H1 (cell line): Measurements from ENCODE around the gene PLCB1. TPM values are rescaled to one million over a fixed set of nuclear protein-coding genes. Genes with fewer than 3 reads are reported as not detected.

Experiments
- NRF1 ChIP-seq: IDR thresholded peaks from 2 replicates; pipeline ENCODE4 v1.6.1; 2011; ENCODE audit warnings: mild to moderate bottlenecking, low read depth, low read length, improper control_type of control experiment
- RXRA ChIP-seq: IDR thresholded peaks from 2 replicates; pipeline ENCODE4 v1.6.1; 2011; ENCODE audit warnings: low read depth, mild to moderate bottlenecking, low read length, moderate library complexity; ENCODE audit not compliant: insufficient read depth
- SP4 ChIP-seq: IDR thresholded peaks from 2 replicates; pipeline ENCODE4 v1.6.1; 2012; ENCODE audit warnings: low read length, inconsistent platforms
- polyA plus RNA-seq, 7 experiments: library from polyadenylated mRNA; depleted of rRNA in 3 of 7; stranded (reverse) in 5 of 7; unstranded in 2 of 7; fragments of >200 nt in 5 of 7; fragments of 200-250 nt in 2 of 7; gene quantifications; 1 replicate in 5 of 7; 2 replicates in 1 of 7; 4 replicates in 1 of 7; pipeline versions ENCODE4 v1.2.1 to v1.2.3, GENCODE V29; 2011 to 2013; ENCODE audit warnings: missing spikeins in 2 of 7, mixed read lengths in 2 of 7
- total RNA-seq: library from RNA; stranded (reverse); fragmentation: NEBNext Ultra II Directional; extraction: Animal tissue kit (Norgen Biotek cat#: 25700); gene quantifications from 2 replicates; pipeline ENCODE4 v1.2.1, GENCODE V29; 2021
- TF ChIP-seq, protein P1 (sequence below): IDR thresholded peaks from 2 replicates; pipeline ENCODE4 v1.6.1; 2012; ENCODE audit warnings: inconsistent platforms

Gene PLCB1
- total and polyA plus RNA-seq, 2 of the 8 experiments (the other 6 are each of a cell fraction or from before 2014, with no cell fraction given) = 2.6 to 9.1 TPM

DNA sequence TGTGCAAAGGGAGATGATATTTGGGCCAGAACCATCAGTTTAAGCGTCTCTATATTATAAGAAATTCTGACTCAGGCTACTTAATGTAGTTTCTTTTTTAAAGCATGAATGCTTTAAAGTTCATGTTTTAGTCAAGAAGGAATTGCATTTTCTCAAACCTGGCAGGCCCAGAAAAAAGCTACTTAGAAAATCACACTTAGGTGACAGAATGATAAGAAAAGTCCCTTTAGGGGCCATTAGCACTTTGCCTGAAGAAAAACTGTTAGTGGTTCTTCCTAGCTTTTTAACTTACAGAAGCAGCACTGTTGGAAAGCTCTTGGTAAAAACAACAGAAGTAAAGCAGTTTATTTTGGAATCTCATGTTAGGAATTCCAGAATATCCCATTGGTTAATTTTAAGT is 387.8 kb downstream of the PLCB1 start (continued):
- TF ChIP-seq, protein P1, sequence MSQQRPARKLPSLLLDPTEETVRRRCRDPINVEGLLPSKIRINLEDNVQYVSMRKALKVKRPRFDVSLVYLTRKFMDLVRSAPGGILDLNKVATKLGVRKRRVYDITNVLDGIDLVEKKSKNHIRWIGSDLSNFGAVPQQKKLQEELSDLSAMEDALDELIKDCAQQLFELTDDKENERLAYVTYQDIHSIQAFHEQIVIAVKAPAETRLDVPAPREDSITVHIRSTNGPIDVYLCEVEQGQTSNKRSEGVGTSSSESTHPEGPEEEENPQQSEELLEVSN = no peak
- TF ChIP-seq NRF1 = no peak
- no peak for TF ChIP-seq RXRA
- TF ChIP-seq SP4 = no peak
- TF ChIP-seq, all 59 proteins: peak for 0
